CD14-positive monocyte (primary cell): ENCODE results near the gene TGFB3. TPM values are rescaled to one million over a fixed set of nuclear protein-coding genes. Genes with fewer than 3 reads are reported as not detected.

Experiments
- DNase-seq, 3 donors: peaks; one replicate each; pipeline ENCODE4 v3.0.0-alpha.2; 2011 to 2022
- H2AFZ ChIP-seq: 2 replicates; pipeline ENCODE4 v1.6.0; 2012; ENCODE audit warnings: mild to moderate bottlenecking, low read depth, low read length, inconsistent platforms; ENCODE audit not compliant: insufficient read depth, poor library complexity, severe bottlenecking
- H3K27ac ChIP-seq, 2 donors: 1 replicate in 1 of 2; 2 replicates in 1 of 2; pipeline ENCODE4 v1.5.1; 2012 to 2013; ENCODE audit warnings: low read length in 2 of 2, control low read depth in 1 of 2, inconsistent platforms in 1 of 2, low read depth in 1 of 2, mild to moderate bottlenecking in 1 of 2
- H3K27me3 ChIP-seq, 2 donors: one replicate each; pipeline versions ENCODE4 v1.6.0 to v1.6.1; 2011 to 2013; ENCODE audit warnings: low read length in 2 of 2; ENCODE audit not compliant: control insufficient read depth in 2 of 2, insufficient read depth in 2 of 2
- H3K36me3 ChIP-seq, 2 donors: replicated peaks in 1 of 2; 1 replicate in 1 of 2; 2 replicates in 1 of 2; pipeline versions ENCODE4 v1.5.1 to v1.6.1; 2012 to 2013; ENCODE audit warnings: low read length in 2 of 2, control low read depth in 1 of 2, inconsistent platforms in 1 of 2, mild to moderate bottlenecking in 1 of 2; ENCODE audit not compliant: insufficient read depth in 2 of 2, control insufficient read depth in 1 of 2
- H3K4me1 ChIP-seq, 2 donors: 1 replicate in 1 of 2; 2 replicates in 1 of 2; pipeline versions ENCODE4 v1.5.1 to v1.6.1; 2012 to 2013; ENCODE audit warnings: low read length in 2 of 2, control low read depth in 1 of 2, inconsistent platforms in 1 of 2, mild to moderate bottlenecking in 1 of 2, moderate library complexity in 1 of 2; ENCODE audit not compliant: insufficient read depth in 2 of 2, control insufficient read depth in 1 of 2
- H3K4me2 ChIP-seq: replicated peaks from 2 replicates; pipeline ENCODE3; 2012; ENCODE audit warnings: low read length, moderate library complexity, mild to moderate bottlenecking; ENCODE audit not compliant: poor library complexity, severe bottlenecking; ENCODE audit errors: extremely low read depth
- H3K4me3 ChIP-seq, 3 experiments: fragments of 200-600 bp in 1 of 3; sonication (generic) in 1 of 3; replicated peaks in 1 of 3; 1 replicate in 2 of 3; 2 replicates in 1 of 3; pipeline ENCODE4 v1.5.1; 2011 to 2013; ENCODE audit warnings: low read length in 3 of 3, mild to moderate bottlenecking in 3 of 3, control low read depth in 2 of 3, low read depth in 2 of 3, inconsistent platforms in 1 of 3, moderate library complexity in 1 of 3
- H3K79me2 ChIP-seq: 2 replicates; pipeline ENCODE4 v1.6.0; 2012; ENCODE audit warnings: mild to moderate bottlenecking, control low read depth, inconsistent platforms, low read length, moderate library complexity; ENCODE audit not compliant: insufficient read depth
- H3K9ac ChIP-seq: 2 replicates; pipeline ENCODE4 v1.6.0; 2017; ENCODE audit warnings: low read length, mild to moderate bottlenecking; ENCODE audit not compliant: insufficient read depth, poor library complexity, severe bottlenecking
- H3K9me3 ChIP-seq, 2 donors: replicated peaks in 1 of 2; 1 replicate in 1 of 2; 2 replicates in 1 of 2; pipeline versions ENCODE4 v1.5.1 to v1.6.1; 2012 to 2013; ENCODE audit warnings: low read length in 2 of 2, control low read depth in 1 of 2; ENCODE audit not compliant: control insufficient read depth in 1 of 2, insufficient read depth in 1 of 2
- H4K20me1 ChIP-seq: 2 replicates; pipeline ENCODE4 v1.6.0; 2012; ENCODE audit warnings: mild to moderate bottlenecking, low read length, control low read depth, moderate library complexity; ENCODE audit not compliant: insufficient read depth
- H3K27ac Mint-ChIP-seq, 7 donors: one replicate each; pipeline ENCODE4 v1.8.0; 2020; ENCODE audit warnings: mild to moderate bottlenecking in 7 of 7, mixed read lengths in 7 of 7, moderate library complexity in 6 of 7, inconsistent platforms in 2 of 7
- H3K27me3 Mint-ChIP-seq, 3 donors: one replicate each; pipeline ENCODE4 v1.8.0; 2021 to 2022; ENCODE audit warnings: low read depth in 3 of 3, mild to moderate bottlenecking in 3 of 3, mixed read lengths in 3 of 3, moderate library complexity in 3 of 3, inconsistent platforms in 1 of 3
- H3K36me3 Mint-ChIP-seq, 2 donors: one replicate each; pipeline ENCODE4 v1.8.0; 2020; ENCODE audit warnings: mixed read lengths in 2 of 2, inconsistent platforms in 1 of 2, mild to moderate bottlenecking in 1 of 2
- H3K4me1 Mint-ChIP-seq: one replicate; pipeline ENCODE4 v1.8.0; 2020; ENCODE audit warnings: mild to moderate bottlenecking, mixed read lengths
- H3K4me3 Mint-ChIP-seq, 2 donors: one replicate each; pipeline ENCODE4 v1.8.0; 2020; ENCODE audit warnings: mild to moderate bottlenecking in 2 of 2, mixed read lengths in 2 of 2, moderate library complexity in 1 of 2
- H3K9me3 Mint-ChIP-seq, 7 donors: one replicate each; pipeline ENCODE4 v1.8.0; 2020 to 2022; ENCODE audit warnings: mixed read lengths in 7 of 7, mild to moderate bottlenecking in 6 of 7, moderate library complexity in 6 of 7, inconsistent platforms in 2 of 7
- CTCF ChIP-seq: fragments of 200-600 bp; IDR thresholded peaks from one replicate; pipeline ENCODE4 v1.8.0; 2022; ENCODE audit warnings: antibody characterized with exemption, mild to moderate bottlenecking
- WGBS: methylation state at CpG from one replicate; pipeline ENCODE4 v1.1.5; 2013; ENCODE audit warnings: missing lambda C conversion rate; ENCODE audit not compliant: insufficient coverage; 5-methylcytosine and 5-hydroxymethylcytosine counted together
- intact Hi-C, 2 donors: fragments of 100-400 bp; cut with micrococcal nuclease; formaldehyde crosslinking; loops; one replicate each; pipeline versions ENCODE4 v1.15.0 to v1.15.1; 2023
- polyA plus RNA-seq, 3 donors: library from polyadenylated mRNA; depleted of rRNA in 1 of 3; unstranded in 2 of 3; stranded (reverse) in 1 of 3; fragments of 300-500 nt in 2 of 3; fragments of >200 nt in 1 of 3; fragmentation: Illumina TruSeq in 2 of 3; gene quantifications; 1 replicate in 2 of 3; 2 replicates in 1 of 3; pipeline ENCODE4 v1.2.3, GENCODE V29; 2012 to 2021

The TGFB3 gene
- polyA plus RNA-seq, 3 donors = 0.07 to 1.8 TPM; not detected in 1

- WGBS = 100% methylated on average over 1 of the region's 5 CpGs
- H3K27me3 Mint-ChIP-seq = no peaks in the 10 kb centered on the region
- H3K4me3 ChIP-seq = no peak overlapping the region
- no peak for DNase-seq
- H3K79me2 ChIP-seq = no peaks in the 10 kb centered on the region
- no peaks in the 10 kb centered on the region for H3K9me3 ChIP-seq
- intact Hi-C loops = no loop called here
- H3K4me2 ChIP-seq = no peak overlapping the region
- no peaks in the 10 kb centered on the region for H3K4me1 ChIP-seq
- H3K36me3 Mint-ChIP-seq = peaks cover 9 to 12% of the 10 kb centered on the region in 2 donors
- H2AFZ ChIP-seq = no peak overlapping the region
- no peaks in the 10 kb centered on the region for H3K27me3 ChIP-seq
- H3K9ac ChIP-seq = no peak overlapping the region
- no peaks in the 10 kb centered on the region for H3K36me3 ChIP-seq
- H3K27ac Mint-ChIP-seq = no peak overlapping the region
- H3K9me3 Mint-ChIP-seq = peaks cover 0 to 3% (median 0%) of the 10 kb centered on the region in 7 donors
- H3K27ac ChIP-seq = no peak overlapping the region
- H3K4me1 Mint-ChIP-seq = no peaks in the 10 kb centered on the region
- H4K20me1 ChIP-seq = no peaks in the 10 kb centered on the region
- no peak for TF ChIP-seq CTCF
- no peak overlapping the region for H3K4me3 Mint-ChIP-seq
These were observed 53.1 kb downstream of the TGFB3 start for GRCh38 chr14:75928690-75929181.

GRCh38 chr14:75927564-75928087 lies 54.2 kb downstream of the TGFB3 start:
- H4K20me1 ChIP-seq = no peaks in the 10 kb centered on the region
- 80% methylated on average over 5 of the region's 6 CpGs for WGBS
- Mint-ChIP-seq H3K27ac (no peak overlapping the region), H3K9me3 (peaks cover 0 to 3% (median 0%) of the 10 kb centered on the region in 7 donors), H3K27me3 (no peaks in the 10 kb centered on the region), H3K4me3 (no peak overlapping the region), H3K36me3 (peaks cover 9 to 12% of the 10 kb centered on the region in 2 donors), H3K4me1 (no peaks in the 10 kb centered on the region)
- no peaks in the 10 kb centered on the region for H3K4me1 ChIP-seq
- no peak overlapping the region for H2AFZ ChIP-seq
- no peak overlapping the region for H3K27ac ChIP-seq
- no peak for TF ChIP-seq CTCF
- no peaks in the 10 kb centered on the region for H3K27me3 ChIP-seq
- no peaks in the 10 kb centered on the region for H3K36me3 ChIP-seq
- intact Hi-C loops = no loop called here
- no peaks in the 10 kb centered on the region for H3K9me3 ChIP-seq
- no peaks in the 10 kb centered on the region for H3K79me2 ChIP-seq
- no peak overlapping the region for H3K4me3 ChIP-seq
- H3K4me2 ChIP-seq = no peak overlapping the region
- DNase-seq = no peak
- no peak overlapping the region for H3K9ac ChIP-seq
